ENCODE data around the gene PLAA.

GRCh38 chr9:26863074-26863473 is 84.0 kb downstream of the PLAA start:
- TF ChIP-seq POLR2A (IDR thresholded peaks at IDR 0.05; ENCODE audit: extremely low read depth, insufficient read length) (no peak), CTCF (IDR thresholded peaks at IDR 0.05; ENCODE audit: low read depth, low read length) (no peak), MYC (IDR thresholded peaks at IDR 0.05; ENCODE audit: low read depth, low read length) (no peak), MAX (IDR thresholded peaks at IDR 0.05; ENCODE audit: low read depth, low read length) (no peak)
